Activated CD4-positive, alpha-beta T cell treated with anti-CD3 and anti-CD28 coated beads, Interleukin-2, amount 50 U/mL, for 16 hours (primary cell): ENCODE measurements around the gene USP22.

Experiments used
- DNase-seq: peaks from one replicate; pipeline ENCODE4 v3.0.0-alpha.2; 2020

The USP22 gene

GRCh38 chr17:21044971-21045370, 2.2 kb upstream of the USP22 start:
- no peak for DNase-seq

- peak; percentile 98 for DNase-seq
Observed at GRCh38 chr17:21043296-21044232, 753 bp upstream of the USP22 start.

DNA sequence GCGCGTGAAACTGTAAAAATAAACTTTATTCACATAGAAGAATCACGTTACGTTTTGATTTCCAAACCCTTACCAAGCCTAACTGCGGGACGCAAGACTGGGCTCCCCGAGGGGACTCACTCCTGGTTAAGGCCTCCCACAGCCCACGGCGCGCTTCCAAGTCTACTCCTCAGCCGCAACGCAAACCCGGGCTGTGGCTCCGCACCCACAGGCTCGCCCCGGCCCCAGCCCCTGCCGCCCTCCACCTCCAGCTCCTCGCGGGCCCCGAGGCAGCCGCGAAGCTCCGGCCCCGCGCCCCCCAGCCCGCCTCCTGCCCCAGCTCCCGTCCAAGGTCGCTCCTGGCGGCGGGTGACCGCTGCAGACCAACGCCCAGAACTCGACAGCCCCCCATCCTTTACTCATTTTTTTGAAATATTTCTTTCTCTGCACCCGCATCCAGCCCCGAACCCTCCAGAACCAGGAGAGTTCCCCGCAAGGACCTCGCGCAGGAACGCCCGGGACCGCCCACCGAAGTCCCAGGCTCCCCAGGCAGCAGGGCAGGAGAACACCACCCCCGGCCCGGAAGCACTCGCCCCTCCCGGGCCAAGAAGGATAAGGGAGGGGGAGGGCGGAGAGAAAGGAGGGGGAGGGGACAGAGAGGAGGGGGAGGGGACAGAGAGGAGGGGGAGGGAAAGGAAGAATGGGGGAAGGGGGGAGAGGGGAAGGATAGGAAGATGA, 912 bp downstream of the USP22 start:
- DNase-seq = peak; percentile 88

DNA sequence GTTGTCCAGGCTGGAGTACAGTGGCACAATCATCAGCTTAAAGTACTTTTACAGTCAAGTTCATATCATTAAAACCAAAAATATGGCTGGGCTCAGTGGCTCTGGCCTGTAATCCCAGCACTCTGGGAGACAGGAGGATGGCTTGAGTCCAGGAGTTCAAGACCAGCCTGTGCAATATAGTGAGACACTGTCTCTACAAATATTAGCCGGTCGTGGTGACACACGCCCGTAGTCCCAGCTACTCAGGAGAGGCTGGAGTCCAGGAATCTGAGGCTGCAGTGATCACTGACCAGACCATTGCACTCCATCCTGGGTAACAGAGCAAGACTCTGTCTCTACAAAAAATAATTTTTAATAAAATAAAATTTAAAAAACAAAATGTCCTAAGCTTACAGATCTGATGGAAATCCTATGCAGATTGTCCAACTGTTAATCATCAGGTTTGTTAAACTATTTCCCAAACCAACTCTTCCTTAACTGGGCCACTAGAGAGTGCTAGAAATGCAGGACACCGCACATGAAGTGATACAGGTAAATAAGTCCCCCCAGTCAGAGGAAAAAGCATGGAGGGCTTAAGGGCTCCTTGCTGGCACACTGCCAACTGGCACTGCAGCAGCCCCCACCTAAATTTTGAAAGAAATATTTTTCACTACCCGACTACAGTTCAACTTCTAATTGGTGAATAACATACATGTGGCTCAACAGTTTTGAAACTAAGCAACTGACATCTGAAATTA, 2.8 kb downstream of the USP22 start:
- DNase-seq = no peak

DNA sequence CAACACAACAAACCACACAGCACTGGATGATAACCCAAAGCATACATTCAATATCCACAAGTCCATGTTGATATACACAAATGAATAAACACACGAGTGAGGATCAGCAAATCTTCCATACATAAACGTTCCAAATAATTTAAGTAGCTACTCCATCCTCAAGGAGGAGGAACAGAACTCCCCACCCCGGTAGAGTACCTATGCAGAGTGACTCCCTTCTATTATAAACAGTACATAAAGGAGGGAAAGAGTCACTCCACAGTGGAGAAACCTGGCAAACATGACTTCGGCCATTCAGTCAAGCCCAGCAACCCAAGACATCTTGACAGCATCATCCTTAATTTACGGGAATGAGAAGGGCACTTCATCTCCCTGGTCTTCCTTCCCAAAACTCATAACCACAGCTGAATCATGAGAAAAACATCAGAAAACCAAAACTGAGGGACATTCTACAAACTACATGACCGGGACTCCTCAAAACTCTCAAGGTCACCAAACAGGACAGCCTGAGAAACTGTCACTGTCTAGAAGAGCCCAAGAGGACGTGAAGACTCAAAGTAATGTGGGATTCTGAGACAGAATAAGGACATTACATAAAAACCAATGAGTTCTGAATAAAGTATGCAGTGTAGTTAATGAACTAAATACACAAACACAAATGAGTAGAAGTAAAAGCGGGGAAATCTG, 5.6 kb downstream of the USP22 start:
- no peak for DNase-seq

DNA sequence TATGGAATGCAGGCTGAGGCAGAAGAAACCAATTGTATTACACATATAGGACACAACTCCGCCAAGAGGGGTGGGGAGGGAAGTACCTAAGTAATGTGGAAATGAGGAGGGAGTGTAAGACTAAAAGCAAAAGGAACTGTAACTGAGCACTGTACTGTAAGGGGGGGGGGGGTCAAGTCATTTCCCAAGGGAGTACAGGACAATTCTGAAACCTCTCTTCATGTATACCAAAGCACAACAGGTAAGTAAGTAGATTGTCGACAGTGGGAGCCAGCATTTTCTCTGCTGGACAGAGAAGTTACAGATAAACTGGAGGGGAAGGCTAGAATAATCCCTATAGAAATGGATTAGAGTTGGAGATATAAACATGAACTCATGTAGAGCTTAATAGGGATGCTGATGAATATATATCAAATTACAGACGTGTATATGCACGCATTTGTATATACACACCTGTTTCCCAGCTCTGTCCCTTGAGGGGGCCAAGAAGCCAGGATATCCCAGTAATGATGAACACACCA, 6.4 kb downstream of the USP22 start:
- DNase-seq = no peak

DNA sequence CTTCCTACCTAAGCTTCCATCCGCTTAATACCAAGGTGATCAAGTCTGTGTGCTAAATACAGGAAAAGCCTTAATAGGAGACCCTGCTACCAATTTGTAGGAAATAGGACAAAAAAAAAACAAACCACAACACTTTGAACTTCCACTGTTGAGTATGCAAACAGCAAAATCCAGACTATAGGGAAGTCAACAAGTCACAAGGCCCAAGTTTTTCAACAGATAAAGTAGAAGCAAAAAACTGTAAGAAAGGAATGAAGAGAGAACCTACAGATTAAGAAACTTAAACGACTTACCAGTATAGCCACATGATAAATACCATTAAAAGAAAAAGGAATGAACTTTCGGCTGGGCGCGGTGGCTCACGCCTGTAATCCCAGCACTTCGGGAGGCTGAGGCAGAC, 7.4 kb downstream of the USP22 start:
- DNase-seq = no peak

DNA sequence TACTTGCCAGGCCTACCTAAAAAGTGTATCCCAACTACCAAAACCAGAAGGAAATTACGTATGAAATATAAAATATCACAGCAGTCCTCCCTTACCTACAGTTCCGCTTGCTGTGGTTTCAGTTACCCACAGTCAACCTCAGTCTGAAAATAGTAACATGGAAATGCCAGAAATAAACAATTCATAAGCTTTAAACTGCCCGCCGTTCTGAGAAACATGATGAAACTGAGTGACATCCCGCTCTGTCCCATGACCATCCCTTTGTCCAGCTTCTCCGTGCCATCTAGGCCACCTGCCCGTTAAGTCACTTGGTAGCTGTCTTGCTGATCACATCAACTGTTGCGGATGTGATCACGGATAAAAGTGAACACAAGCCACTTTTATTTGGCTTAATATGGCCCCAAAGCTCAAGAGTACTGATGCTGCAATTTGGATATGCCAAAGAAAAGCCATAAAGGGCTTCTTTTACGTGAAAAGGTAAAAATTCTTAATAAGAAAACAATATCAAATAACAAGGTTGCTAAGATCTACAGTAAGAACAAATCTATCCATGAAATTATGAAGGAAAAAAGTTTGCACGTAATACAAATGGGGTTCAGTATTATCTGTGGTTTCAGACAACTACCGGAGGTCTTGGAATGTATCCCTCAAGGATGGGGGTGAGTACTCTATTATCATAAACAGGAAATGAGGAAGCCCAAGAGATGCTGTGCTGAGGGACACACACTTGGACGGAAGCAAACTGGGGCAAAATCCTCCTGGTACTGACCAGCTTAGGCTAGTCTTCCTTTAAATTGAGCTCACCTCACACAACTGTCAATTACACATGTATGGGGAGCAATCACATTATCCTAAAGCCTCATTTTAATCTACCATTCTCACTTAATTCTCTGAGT, 8.2 kb downstream of the USP22 start:
- DNase-seq = peak; percentile 77

DNA sequence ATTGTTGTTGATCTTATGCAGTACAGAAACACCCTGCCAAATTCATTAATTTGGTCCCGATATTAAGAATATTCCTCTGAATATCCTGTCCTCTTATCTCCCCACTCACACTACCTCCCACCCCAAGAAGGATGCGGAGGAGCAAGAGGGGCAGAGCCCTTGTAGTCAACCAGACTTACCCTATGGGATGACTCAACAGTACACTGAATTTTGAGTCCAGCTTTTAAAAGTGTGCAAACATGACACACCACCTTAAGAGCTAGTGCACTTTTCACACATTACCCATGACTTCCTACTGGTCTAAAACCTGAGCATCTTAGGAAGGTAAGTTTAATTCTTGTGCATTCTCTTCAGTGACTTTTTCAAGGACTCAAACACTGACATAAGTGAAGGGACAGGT, 9.5 kb downstream of the USP22 start:
- DNase-seq = peak; percentile 46

DNA sequence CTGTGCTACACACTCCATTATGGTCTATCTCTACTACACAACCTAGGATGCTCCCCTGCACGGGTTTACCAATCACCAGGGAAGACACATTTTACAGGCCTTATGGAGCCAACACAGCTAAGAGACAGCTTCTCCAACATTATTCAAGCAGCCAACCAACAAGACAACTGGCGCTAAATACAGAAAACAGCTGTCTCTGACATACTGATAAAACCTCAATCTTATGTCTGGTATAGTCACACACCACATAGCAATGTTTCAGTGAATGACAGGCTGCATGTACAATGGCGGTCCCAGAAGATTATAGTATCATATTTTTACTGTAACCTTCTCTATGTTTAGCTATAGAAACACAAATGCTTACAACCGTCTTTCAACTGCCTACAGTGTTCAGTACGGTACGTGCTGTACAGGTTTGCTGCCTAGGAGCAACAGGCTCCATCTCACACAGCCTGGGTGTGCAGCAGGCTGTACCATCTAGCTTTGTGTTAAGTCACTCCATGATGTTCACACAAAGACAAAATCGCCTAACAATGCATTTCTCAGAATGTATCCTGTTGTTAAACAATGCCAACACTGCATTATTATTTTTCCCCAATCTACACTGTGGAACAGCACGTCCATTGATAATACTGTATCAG, 10.9 kb downstream of the USP22 start:
- DNase-seq = no peak

DNA sequence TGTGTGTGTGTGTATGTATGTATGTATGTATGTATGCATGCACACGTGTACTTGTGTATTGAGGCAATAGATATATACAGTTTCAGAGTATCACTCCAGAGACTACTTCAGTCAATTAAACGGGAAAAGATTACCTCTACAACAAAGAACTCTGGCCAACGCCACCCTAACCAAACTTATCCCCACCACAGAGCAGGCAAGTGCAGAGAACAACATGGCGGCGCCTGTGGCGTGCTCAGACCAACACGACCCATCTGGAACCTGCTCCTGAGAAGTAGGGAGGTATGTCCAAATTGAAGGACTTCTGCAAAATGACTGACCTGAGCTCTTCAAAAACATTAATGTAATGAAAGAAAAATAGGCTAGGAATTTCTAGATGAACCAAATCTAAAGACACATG, 12.4 kb downstream of the USP22 start:
- DNase-seq = no peak

DNA sequence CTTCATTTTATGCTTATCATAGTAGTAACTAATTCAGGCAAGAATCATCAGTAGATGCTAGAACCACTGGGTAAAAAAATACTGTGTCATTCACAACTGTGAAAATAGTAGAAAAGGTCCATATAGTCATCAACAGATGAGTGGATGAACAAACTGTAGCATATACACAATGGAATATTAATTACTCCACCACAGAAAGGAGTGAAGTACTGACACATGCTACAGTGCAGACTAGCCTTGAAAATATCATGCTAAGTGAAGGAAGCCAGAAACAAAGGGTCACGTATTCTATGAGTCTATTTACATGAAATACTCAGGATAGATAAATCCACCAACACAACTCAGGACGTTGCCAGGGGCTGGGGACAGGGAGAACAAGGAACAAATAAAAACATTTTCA, 13.3 kb downstream of the USP22 start:
- no peak for DNase-seq

DNA sequence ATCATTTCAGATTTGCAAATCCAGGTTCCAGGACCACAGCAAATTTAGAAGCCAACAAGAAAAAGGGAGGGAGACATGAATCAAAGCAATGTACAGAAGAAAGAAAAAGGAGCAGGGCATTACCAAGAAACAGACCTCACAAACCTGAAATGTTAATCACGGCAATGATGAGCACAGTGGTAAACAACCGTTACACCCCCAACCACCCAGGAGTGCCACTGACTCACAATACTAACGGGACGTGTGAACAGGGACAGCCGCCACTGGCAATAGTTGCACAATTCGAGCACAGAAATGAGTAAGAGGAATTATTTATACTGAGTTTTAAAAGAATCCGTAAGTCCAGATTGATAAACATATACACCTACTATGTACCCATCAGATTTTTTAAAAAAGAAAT, 13.8 kb downstream of the USP22 start:
- DNase-seq = peak; percentile 85

DNA sequence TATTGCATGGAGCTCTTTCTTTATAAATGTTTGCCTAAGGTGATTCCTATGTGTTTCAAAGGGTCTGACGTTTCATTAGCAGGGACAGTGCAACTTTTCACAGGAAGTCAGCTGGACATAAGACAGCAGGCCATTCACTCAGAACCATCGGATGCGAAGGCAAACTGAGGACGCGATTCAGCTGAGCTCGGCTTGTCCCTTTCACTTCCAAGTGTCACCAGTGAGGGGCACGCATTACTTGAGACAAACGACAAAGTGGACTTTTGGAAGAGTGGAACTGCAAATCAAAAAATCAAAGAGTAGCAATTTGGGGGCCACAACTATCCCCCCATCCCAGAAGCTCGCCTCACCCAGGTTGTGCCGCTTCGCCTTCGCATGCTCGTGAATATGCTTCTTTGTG, 14.6 kb downstream of the USP22 start:
- DNase-seq = no peak

DNA sequence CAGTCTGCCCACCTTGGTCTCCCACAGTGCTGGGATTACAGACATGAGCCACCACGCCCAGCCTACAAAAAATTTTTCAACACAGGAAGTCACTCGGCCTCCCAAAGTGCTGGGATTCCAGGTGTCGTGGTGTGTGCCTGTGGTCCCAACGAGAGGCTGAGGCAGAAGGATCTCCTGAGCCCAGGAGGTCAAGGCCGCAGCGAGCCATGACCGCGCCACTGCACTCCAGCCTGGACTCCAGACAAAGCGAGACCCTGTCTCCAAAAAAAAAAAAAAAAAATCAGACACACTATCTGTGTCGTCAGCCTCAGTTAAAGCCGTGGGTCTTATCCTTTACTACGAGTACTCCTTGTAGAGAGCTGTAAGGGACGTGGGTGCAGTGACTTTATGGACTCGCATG, 15.8 kb downstream of the USP22 start:
- DNase-seq = no peak

GRCh38 chr17:21025451-21025850, 17.4 kb downstream of the USP22 start:
- no peak for DNase-seq

DNA sequence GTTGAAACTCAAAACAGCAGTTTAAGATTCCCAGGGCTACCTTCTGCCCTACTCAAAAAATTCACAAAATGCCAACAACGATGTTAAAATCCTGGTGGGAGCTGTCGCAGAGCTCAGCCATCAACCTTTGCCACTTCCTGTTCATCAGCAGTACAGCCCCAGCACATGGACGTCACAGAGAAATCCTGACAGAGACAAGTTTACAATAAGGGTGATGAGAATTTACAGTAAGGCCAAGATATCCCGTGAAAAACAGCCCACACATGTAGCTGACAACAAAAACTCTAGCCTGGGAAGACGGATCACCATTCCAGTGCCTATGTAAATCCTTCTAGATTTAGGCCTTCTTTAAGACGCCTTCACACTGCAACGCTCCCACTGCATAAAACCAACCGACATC, 18.8 kb downstream of the USP22 start:
- no peak for DNase-seq

GRCh38 chr17:21021208-21021803, 21.5 kb downstream of the USP22 start:
- DNase-seq = no peak

DNA sequence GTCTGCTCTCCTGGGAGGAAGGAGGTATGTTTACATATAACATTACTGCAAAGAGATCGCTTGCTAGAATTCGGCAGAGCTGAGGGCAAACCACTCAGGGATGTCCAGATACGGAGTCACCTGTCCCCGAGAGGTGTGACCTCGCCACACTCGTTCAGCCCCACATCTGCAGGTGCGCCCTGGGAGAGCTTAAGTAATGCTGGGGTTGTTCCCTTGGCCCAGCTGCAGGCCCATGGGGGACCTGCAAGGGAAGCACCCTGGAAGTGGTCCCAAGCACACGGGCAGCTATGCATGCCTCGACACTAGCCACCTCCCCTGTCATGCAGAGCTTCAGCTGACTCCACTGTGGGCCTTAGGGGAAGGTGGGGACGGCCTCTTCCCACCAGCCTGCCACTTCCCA, 22.2 kb downstream of the USP22 start:
- no peak for DNase-seq

DNA sequence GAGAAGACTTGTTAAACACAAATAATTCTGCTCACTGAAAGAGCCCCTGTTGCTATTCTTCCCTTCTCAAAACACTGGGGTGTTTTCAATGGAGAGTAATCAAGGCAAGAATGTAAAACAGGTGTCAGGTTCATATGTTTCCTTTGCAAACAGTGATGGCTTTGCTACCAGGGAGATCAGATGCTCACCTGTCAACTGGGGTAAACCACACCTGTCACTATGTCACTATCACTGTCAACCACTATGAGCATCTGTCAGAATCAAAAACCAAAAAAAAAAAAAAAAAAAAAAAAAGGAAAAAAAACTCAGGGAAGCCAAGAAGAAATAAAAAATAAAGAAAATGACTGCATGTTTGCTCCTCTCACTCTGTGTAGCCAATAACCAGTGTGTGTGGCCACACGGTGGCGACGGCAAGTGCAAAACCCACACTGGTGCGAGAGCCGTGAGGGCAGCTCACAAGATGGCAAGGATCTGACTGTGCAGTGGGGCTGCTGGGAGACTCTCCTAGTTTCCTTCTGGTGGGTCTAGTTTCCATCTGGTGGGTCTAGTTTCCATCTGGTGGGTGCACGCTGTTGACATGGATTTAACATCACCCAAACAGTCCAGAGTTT, 22.7 kb downstream of the USP22 start:
- no peak for DNase-seq
